ENCODE measurements around the gene BHLHE23.

BHLHE23 gene

GRCh38 chr20:62977613-62978560 is 28.9 kb downstream of the BHLHE23 start:
- in situ Hi-C loops (cut with HindIII; ENCODE audit: low sequenced_read_pairs) = no loop called here

- in situ Hi-C loops (cut with HindIII; ENCODE audit: low sequenced_read_pairs) = no loop called here
Measured at GRCh38 chr20:62976886-62977285, 29.9 kb downstream of the BHLHE23 start.

GRCh38 chr20:62975812-62976508 is 30.8 kb downstream of the BHLHE23 start:
- in situ Hi-C loops (cut with HindIII; ENCODE audit: low sequenced_read_pairs) = no loop called here

- in situ Hi-C loops (cut with HindIII; ENCODE audit: low sequenced_read_pairs) = no loop called here
Measured at GRCh38 chr20:62975251-62975760, 31.5 kb downstream of the BHLHE23 start.

- in situ Hi-C loops (cut with HindIII; ENCODE audit: low sequenced_read_pairs) = no loop called here
Measured at GRCh38 chr20:62972845-62973745, 33.7 kb downstream of the BHLHE23 start.

GRCh38 chr20:62971950-62972844 is 34.6 kb downstream of the BHLHE23 start:
- in situ Hi-C loops (cut with HindIII; ENCODE audit: low sequenced_read_pairs) = no loop called here

GRCh38 chr20:62971211-62971949 is 35.4 kb downstream of the BHLHE23 start:
- in situ Hi-C loops (cut with HindIII; ENCODE audit: low sequenced_read_pairs) = no loop called here

GRCh38 chr20:62970307-62971210 is 36.2 kb downstream of the BHLHE23 start:
- in situ Hi-C loops (cut with HindIII; ENCODE audit: low sequenced_read_pairs) = no loop called here

GRCh38 chr20:62969939-62970306 is 36.8 kb downstream of the BHLHE23 start:
- in situ Hi-C loops (cut with HindIII; ENCODE audit: low sequenced_read_pairs) = no loop called here

GRCh38 chr20:62969179-62969760 is 37.5 kb downstream of the BHLHE23 start:
- in situ Hi-C loops (cut with HindIII; ENCODE audit: low sequenced_read_pairs) = no loop called here

- in situ Hi-C loops (cut with HindIII; ENCODE audit: low sequenced_read_pairs) = no loop called here
Measured at GRCh38 chr20:62968378-62969178, 38.2 kb downstream of the BHLHE23 start.

- in situ Hi-C loops (cut with HindIII; ENCODE audit: low sequenced_read_pairs) = no loop called here
Measured at GRCh38 chr20:62967628-62968351, 39.0 kb downstream of the BHLHE23 start.

GRCh38 chr20:62967149-62967501 is 39.6 kb downstream of the BHLHE23 start:
- in situ Hi-C loops (cut with HindIII; ENCODE audit: low sequenced_read_pairs) = no loop called here

GRCh38 chr20:62966212-62967148 is 40.3 kb downstream of the BHLHE23 start:
- in situ Hi-C loops (cut with HindIII; ENCODE audit: low sequenced_read_pairs) = no loop called here

GRCh38 chr20:62965363-62965771 is 41.4 kb downstream of the BHLHE23 start:
- in situ Hi-C loops (cut with HindIII; ENCODE audit: low sequenced_read_pairs) = no loop called here
